Endothelial cell of umbilical vein (primary cell): Measurements from ENCODE around the gene RAD54L. TPM values are rescaled to one million over a fixed set of nuclear protein-coding genes. Genes with fewer than 3 reads are reported as not detected.

Experiments
- BruUV-seq: library from RNA; stranded (reverse); fragments of 400-500 nt; replicated peaks from 2 replicates; lab custom pipeline; 2021; lab: Mats Ljungman, UMichigan
- CTCF ChIA-PET: fragments of 300-600, 350-600 bp; sonication (Branson Sonifier 250); formaldehyde crosslinking; loops from one replicate; lab custom pipeline; 2021; ENCODE audit warnings: antibody characterized with exemption, inconsistent platforms; lab: Charles Lee
- POLR2A ChIA-PET: fragments of 300-600, 350-600 bp; sonication (Branson Sonifier 250); formaldehyde crosslinking; loops from one replicate; lab custom pipeline; 2021; ENCODE audit warnings: antibody characterized with exemption, inconsistent platforms; lab: Charles Lee
- DNase-seq: peaks from one replicate; pipeline ENCODE4 v3.0.0-alpha.2; 2011; ENCODE audit warnings: low read depth, low spot score
- FAIRE-seq: peaks from 2 replicates; lab custom pipeline; 2011; peaks lifted over from hg19 to GRCh38; lab: Jason Lieb, UNC
- H2AFZ ChIP-seq: 2 replicates; pipeline ENCODE4 v1.6.0; 2012; ENCODE audit warnings: low read depth, low read length, control low read depth, inconsistent platforms
- H3K27ac ChIP-seq: 2 replicates; pipeline ENCODE4 v1.5.1; 2011; ENCODE audit warnings: low read depth, mild to moderate bottlenecking, control low read depth, low read length, moderate library complexity; ENCODE audit not compliant: insufficient read depth
- H3K27me3 ChIP-seq, 2 experiments: 2 replicates each; pipeline versions ENCODE4 v1.6.0 to v1.6.1; 2011; ENCODE audit warnings: low read length in 2 of 2, mixed read lengths in 1 of 2; ENCODE audit not compliant: control insufficient read depth in 2 of 2, insufficient read depth in 2 of 2
- H3K36me3 ChIP-seq, 2 experiments: 2 replicates in 1 of 2; 3 replicates in 1 of 2; pipeline ENCODE4 v1.5.1; 2011; ENCODE audit warnings: low read length in 2 of 2, mild to moderate bottlenecking in 1 of 2, moderate library complexity in 1 of 2; ENCODE audit not compliant: control insufficient read depth in 2 of 2, insufficient read depth in 2 of 2; ENCODE audit errors: extremely low read depth in 1 of 2
- H3K4me1 ChIP-seq: 3 replicates; pipeline ENCODE4 v1.5.1; 2011; ENCODE audit warnings: mild to moderate bottlenecking, low read length; ENCODE audit not compliant: control insufficient read depth, insufficient read depth; ENCODE audit errors: extremely low read depth
- H3K4me2 ChIP-seq: 2 replicates; pipeline ENCODE4 v1.6.1; 2011; ENCODE audit warnings: low read length, control low read depth, mixed read lengths; ENCODE audit not compliant: insufficient read depth
- H3K4me3 ChIP-seq, 3 experiments: fragments of 200-600 bp in 1 of 3; sonication (generic), shearing (Covaris generic) in 1 of 3; replicated peaks in 1 of 3; 2 replicates each; pipeline ENCODE4 v1.5.1; 2011 to 2016; ENCODE audit warnings: control low read depth in 3 of 3, low read length in 3 of 3, mild to moderate bottlenecking in 2 of 3, inconsistent platforms in 1 of 3, low read depth in 1 of 3, moderate library complexity in 1 of 3; ENCODE audit not compliant: insufficient read depth in 1 of 3
- H3K79me2 ChIP-seq: 2 replicates; pipeline ENCODE4 v1.6.0; 2012; ENCODE audit warnings: low read length, inconsistent platforms; ENCODE audit not compliant: control insufficient read depth, insufficient read depth
- H3K9ac ChIP-seq: replicated peaks from 2 replicates; pipeline ENCODE3; 2011; ENCODE audit warnings: low read length, control low read depth; ENCODE audit not compliant: insufficient read depth; ENCODE audit errors: extremely low read depth
- H3K9me1 ChIP-seq: replicated peaks from 3 replicates; pipeline ENCODE4 v1.6.0; 2011; ENCODE audit warnings: mild to moderate bottlenecking, low read length; ENCODE audit not compliant: control insufficient read depth, insufficient read depth; ENCODE audit errors: extremely low read depth
- H3K9me3 ChIP-seq: replicated peaks from 2 replicates; pipeline ENCODE4 v1.5.1; 2012; ENCODE audit warnings: low read length, inconsistent platforms; ENCODE audit not compliant: control insufficient read depth, insufficient read depth
- H4K20me1 ChIP-seq: replicated peaks from 2 replicates; pipeline ENCODE3; 2011; ENCODE audit warnings: mild to moderate bottlenecking, low read length; ENCODE audit not compliant: control insufficient read depth, insufficient read depth; ENCODE audit errors: extremely low read depth
- EZH2 ChIP-seq: IDR thresholded peaks from 2 replicates; pipeline ENCODE4 v1.6.1; 2012; ENCODE audit warnings: borderline replicate concordance, low read depth, mild to moderate bottlenecking, moderate library complexity, low read length, inconsistent platforms; ENCODE audit not compliant: severe bottlenecking
- FOS ChIP-seq: IDR thresholded peaks from 2 replicates; pipeline ENCODE4 v1.6.1; 2011; ENCODE audit warnings: mild to moderate bottlenecking, low read length, moderate library complexity, borderline replicate concordance; ENCODE audit not compliant: insufficient read depth
- GATA2 ChIP-seq: IDR thresholded peaks from 2 replicates; pipeline ENCODE4 v1.7.0; 2011; ENCODE audit warnings: low read depth, mild to moderate bottlenecking, moderate library complexity, mixed read lengths, low read length; ENCODE audit not compliant: insufficient read length, insufficient read depth
- JUN ChIP-seq: IDR thresholded peaks from 2 replicates; pipeline ENCODE4 v1.6.1; 2011; ENCODE audit warnings: borderline replicate concordance, low read depth; ENCODE audit not compliant: insufficient read length, insufficient read depth
- MYC ChIP-seq: IDR thresholded peaks from one replicate; pipeline ENCODE4 v1.6.1; 2011; ENCODE audit warnings: mild to moderate bottlenecking, low read depth, low read length
- POLR2A ChIP-seq: IDR thresholded peaks from 2 replicates; pipeline ENCODE4 v1.6.1; 2012; ENCODE audit warnings: low read depth, mild to moderate bottlenecking, control low read depth, low read length
- POLR2AphosphoS5 ChIP-seq: IDR thresholded peaks from 2 replicates; pipeline ENCODE4 v1.6.1; 2012; ENCODE audit warnings: low read depth, mild to moderate bottlenecking, control low read depth, low read length, moderate library complexity; ENCODE audit not compliant: insufficient read depth
- dilution Hi-C: fragments of 300-500 bp; cut with MboI; formaldehyde crosslinking; loops from one replicate; pipeline ENCODE4 v1.15.0; 2019; ENCODE audit warnings: low sequenced_read_pairs; ENCODE audit not compliant: extremely low pct_ligation_motif_present
- intact Hi-C: fragments of 100-400 bp; cut with micrococcal nuclease; formaldehyde crosslinking; loops from one replicate; pipeline ENCODE4 v1.10.0; 2022
- polyA plus RNA-seq, 4 experiments: library from polyadenylated mRNA; depleted of rRNA in 3 of 4; stranded (reverse) in 3 of 4; unstranded in 1 of 4; fragments of >200 nt; gene quantifications; 2 replicates each; pipeline versions ENCODE4 v1.2.1 to v1.2.3, GENCODE V29; 2011 to 2012; ENCODE audit warnings: missing spikeins in 1 of 4
- total RNA-seq: library from RNA; stranded (reverse); gene quantifications from 2 replicates; pipeline ENCODE4 v1.2.3, GENCODE V29; 2021
- TF ChIP-seq, protein P1 (sequence below), 2 donors: IDR thresholded peaks; 1 replicate in 1 of 2; 2 replicates in 1 of 2; pipeline ENCODE4 v1.5.1; 2011; ENCODE audit warnings: low read length in 2 of 2, mild to moderate bottlenecking in 2 of 2, moderate library complexity in 2 of 2, control low read depth in 1 of 2, inconsistent platforms in 1 of 2, low read depth in 1 of 2; ENCODE audit not compliant: insufficient read depth in 1 of 2; ENCODE audit errors: extremely low read depth in 1 of 2
- TF ChIP-seq, protein P2 (sequence below): IDR thresholded peaks from 2 replicates; pipeline ENCODE4 v1.6.1; 2011; ENCODE audit not compliant: insufficient read depth, insufficient read length

RAD54L gene
- total and polyA plus RNA-seq, 2 donors (not counting 3 experiments of a cell fraction or from before 2014, with no cell fraction given) = 10.5 to 18.9 TPM

DNA sequence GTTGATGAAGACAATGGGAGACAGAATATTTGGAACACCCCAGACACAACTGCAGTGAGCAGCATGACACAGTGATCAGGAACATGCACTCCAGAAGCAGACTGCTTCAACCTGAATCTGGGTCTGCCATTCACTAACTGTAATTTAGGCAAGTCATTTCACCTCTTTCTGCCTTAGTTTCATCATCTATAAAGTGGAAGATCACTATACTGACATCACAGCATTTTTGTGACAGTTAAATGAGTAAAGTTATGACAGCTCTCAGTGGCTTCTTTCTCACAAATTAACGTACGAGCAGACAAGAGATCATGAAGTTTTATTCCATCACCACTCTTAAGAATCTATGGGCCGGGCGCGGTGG, 41.6 kb downstream of the RAD54L start:
- no TSS peak for BruUV-seq
- TF ChIP-seq POLR2AphosphoS5 = no peak
- no peak for TF ChIP-seq GATA2
- TF ChIP-seq JUN = no peak
- Histone ChIP-seq H3K4me2 (no peak overlapping the region), H3K36me3 (peaks cover 3 to 19% of the 10 kb centered on the region in 2 experiments), H3K4me3 (no peak overlapping the region), H2AFZ (no peak overlapping the region), H3K79me2 (no peaks in the 10 kb centered on the region), H3K4me1 (peaks cover 9% of the 10 kb centered on the region), H4K20me1 (no peaks in the 10 kb centered on the region), H3K27ac (no peak overlapping the region), H3K9ac (no peak overlapping the region), H3K9me3 (no peaks in the 10 kb centered on the region), H3K9me1 (no peaks in the 10 kb centered on the region), H3K27me3 (no peaks in the 10 kb centered on the region)
- intact Hi-C loops (no loop called here), dilution Hi-C loops (no loop called here)
- DNase-seq = no peak
- CTCF ChIA-PET = interaction anchor here (1.0 kb wide), 1 partner anchor 15 kb away, joined by 3 read pairs; no protein-coding TSS in a partner anchor
- POLR2A ChIA-PET = interaction anchor here (0.6 kb wide), 1 partner anchor 20 kb away, joined by 3 read pairs; no protein-coding TSS in a partner anchor
- no peak for FAIRE-seq

DNA sequence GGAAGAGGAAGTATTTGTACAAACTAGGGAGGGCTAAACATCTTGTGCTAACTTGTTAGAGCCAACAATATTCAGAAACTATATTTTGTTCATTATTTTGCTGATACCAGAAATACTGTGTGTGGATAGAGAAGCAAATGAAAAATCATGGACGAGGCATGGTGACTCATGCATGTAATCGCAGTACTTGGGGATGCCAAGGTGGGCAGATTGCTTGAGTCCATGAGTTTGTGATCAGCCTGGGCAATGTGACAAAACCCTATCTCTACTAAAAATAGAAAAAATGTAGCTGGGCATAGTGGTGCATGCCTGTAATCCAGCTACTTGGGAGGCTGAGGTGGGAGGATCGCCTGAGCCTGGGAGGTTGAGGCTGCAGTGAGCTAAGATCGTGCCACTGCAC, 42.4 kb downstream of the RAD54L start:
- no peaks in the 10 kb centered on the region for H3K9me1 ChIP-seq
- no peak overlapping the region for H3K27ac ChIP-seq

More for the DNA sequence above, 42.4 kb downstream of the RAD54L start:
- no peaks in the 10 kb centered on the region for H3K9me3 ChIP-seq
- peaks cover 3 to 15% of the 10 kb centered on the region in 2 experiments for H3K36me3 ChIP-seq
- no peak overlapping the region for H2AFZ ChIP-seq
- H3K27me3 ChIP-seq = no peaks in the 10 kb centered on the region
- no peak overlapping the region for H3K4me3 ChIP-seq
- peaks cover 9% of the 10 kb centered on the region for H3K4me1 ChIP-seq
- H4K20me1 ChIP-seq = no peaks in the 10 kb centered on the region
- TF ChIP-seq POLR2A (no peak), GATA2 (no peak), EZH2 (no peak), JUN (no peak), MYC (no peak), FOS (no peak), POLR2AphosphoS5 (no peak)
- TF ChIP-seq, protein P1, sequence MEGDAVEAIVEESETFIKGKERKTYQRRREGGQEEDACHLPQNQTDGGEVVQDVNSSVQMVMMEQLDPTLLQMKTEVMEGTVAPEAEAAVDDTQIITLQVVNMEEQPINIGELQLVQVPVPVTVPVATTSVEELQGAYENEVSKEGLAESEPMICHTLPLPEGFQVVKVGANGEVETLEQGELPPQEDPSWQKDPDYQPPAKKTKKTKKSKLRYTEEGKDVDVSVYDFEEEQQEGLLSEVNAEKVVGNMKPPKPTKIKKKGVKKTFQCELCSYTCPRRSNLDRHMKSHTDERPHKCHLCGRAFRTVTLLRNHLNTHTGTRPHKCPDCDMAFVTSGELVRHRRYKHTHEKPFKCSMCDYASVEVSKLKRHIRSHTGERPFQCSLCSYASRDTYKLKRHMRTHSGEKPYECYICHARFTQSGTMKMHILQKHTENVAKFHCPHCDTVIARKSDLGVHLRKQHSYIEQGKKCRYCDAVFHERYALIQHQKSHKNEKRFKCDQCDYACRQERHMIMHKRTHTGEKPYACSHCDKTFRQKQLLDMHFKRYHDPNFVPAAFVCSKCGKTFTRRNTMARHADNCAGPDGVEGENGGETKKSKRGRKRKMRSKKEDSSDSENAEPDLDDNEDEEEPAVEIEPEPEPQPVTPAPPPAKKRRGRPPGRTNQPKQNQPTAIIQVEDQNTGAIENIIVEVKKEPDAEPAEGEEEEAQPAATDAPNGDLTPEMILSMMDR (IDR thresholded peaks at IDR 0.05; ENCODE audit: extremely low read depth in 1 of 2, insufficient read depth in 1 of 2, low read depth in 1 of 2, low read length in 2 of 2) = no peak
- TF ChIP-seq, protein P2, sequence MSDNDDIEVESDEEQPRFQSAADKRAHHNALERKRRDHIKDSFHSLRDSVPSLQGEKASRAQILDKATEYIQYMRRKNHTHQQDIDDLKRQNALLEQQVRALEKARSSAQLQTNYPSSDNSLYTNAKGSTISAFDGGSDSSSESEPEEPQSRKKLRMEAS = no peak
- intact Hi-C loops = no loop called here
- no peak overlapping the region for H3K9ac ChIP-seq
- ChIA-PET POLR2A (no interaction called here), CTCF (interaction anchor here (0.6 to 1.5 kb wide), 3 partner anchors 7 to 476 kb away, joined by 3 to 4 read pairs (median 3); no protein-coding TSS in a partner anchor)
- no peak for FAIRE-seq
- H3K4me2 ChIP-seq = no peak overlapping the region
- no peaks in the 10 kb centered on the region for H3K79me2 ChIP-seq
- dilution Hi-C loops = no loop called here
- no TSS peak for BruUV-seq
- DNase-seq = no peak
